HUDEP-2 (cell line): ENCODE measurements around the gene ATF4.

Experiments
- DNase-seq, 76 experiments: peaks; one replicate each; lab custom pipeline; 2025; ENCODE audit not compliant: unreplicated experiment in 76 of 76; lab: John Stamatoyannopoulos, UW

The ATF4 gene

DNA sequence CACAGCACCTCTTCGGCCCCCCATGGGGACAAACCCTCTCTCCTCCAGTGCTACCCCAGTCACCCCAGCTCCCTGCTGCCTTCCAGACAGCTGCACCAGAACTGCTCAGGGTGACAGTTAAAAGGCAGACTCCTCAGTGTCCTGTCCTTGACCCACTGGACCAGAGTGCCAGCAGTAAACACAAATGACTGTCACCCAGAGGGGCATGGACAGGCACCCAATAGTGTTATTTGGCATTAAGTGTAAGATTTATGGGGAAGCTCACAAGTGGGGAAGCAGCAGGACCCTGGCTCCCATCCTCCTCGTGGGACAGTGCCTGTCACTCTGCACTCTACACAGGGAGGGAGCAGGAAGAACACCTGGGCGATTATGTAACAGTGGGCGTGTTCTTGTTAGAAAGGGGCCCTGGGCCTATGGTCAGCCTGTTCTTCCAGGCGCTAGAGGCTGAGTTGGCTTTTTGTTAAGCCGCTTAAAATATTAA lies 7.2 kb downstream of the ATF4 start:
- no peak for DNase-seq

DNA sequence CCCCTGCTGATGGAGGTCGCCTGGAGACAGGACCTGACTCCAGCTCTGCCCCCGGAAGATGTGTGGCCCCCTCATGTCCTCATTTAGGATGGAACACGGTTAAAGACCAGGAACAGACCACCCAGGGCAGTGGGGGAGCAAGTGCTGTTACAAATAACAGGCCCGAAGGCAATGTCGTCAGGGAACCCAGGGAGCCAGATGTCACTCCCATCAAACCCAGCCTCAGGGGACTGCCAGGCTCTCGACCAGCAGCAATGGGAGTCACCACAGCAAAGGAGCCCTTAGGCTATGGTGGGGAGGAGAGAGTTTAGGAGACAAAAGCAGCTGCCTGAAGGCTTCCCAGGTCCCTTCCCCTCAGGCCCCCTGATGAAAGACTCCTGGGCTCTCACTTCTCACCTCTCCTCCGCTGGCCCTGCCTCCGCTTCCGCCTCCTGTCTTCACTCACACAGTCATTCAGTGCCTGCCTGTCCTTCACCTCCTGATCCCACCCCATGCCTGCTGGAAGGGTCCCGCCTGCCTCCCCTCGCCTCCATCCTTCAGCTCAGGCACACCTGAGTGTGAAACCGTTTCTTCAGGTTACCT lies 7.8 kb downstream of the ATF4 start:
- no peak for DNase-seq

DNA sequence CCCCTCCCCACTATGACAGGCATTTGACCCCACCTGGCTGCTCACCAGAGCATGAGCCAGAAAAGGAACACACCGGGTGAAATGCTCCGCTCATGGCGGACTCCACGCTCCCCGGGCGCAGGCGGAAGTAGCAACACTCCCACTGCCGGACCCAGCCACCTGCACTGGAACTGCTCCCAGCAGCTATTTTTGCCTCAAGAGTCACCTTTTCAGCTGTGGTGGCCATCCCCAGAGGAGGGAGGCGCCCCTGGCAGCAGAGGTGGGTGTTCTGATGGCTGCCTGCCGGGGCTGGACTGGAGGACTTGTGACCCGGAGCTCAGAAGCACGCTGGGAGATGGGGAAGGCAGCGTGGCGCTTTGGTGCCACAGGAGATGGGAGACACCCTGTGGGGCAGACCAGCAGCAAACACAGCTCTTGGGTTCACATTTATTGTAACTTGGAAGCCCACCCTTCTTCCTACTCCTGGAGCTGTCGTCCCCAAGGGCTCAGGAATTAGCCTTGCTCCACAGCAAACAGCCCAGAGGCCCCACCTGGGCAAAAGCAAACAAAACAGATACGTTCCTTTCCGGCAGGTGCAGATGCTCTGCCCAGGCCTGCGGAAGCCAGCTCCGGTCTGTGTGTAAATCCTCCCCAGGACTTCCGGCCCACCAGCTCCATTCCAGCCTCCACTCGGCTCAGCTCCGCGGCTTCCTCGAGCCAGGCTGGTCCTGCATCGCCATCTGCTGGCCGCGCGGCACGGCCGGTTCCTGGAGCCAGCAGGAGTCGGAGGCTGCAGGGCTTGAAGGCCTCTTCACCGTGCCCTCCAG lies 8.5 kb downstream of the ATF4 start:
- DNase-seq = peak in 71 of 76 experiments; percentile 29 to 89 (median 74)

DNA sequence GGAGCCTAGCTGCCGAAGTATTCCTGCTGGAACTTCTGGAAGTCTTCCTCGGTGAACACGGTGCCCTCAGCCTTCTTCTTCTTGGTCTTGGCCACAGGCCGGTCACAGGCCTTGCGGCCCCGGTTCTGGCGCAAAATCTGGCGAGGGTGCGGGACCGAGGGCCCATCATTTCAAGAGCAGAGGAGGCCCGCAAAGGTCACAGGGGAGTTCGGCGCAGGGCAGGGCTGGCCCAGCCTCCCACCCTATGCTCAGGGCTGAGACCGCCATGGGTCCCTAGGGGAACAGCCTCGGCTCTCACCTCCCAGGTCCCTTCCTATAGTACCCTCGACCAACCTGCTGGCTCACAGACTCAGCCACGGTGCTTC lies 9.1 kb downstream of the ATF4 start:
- DNase-seq = no peak

DNA sequence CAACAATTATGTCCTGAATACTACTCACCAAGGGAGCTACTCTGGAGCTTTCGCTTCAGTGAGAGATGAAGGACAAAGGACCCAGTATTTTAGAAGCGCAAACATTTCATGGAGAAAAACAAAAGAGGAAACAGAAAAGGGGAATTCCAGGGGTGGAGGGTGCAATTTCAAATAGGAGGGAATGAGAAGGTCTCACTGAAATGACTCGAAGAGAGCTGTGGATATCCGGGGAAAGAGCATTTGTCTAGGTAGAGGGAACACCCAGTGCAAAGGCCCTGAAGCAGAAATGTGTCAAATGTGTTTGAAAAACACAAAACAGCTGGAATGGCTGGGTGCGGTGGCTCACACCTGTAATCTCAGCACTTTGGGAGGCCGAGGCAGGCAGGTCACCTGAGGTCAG lies 9.8 kb downstream of the ATF4 start:
- DNase-seq = no peak

DNA sequence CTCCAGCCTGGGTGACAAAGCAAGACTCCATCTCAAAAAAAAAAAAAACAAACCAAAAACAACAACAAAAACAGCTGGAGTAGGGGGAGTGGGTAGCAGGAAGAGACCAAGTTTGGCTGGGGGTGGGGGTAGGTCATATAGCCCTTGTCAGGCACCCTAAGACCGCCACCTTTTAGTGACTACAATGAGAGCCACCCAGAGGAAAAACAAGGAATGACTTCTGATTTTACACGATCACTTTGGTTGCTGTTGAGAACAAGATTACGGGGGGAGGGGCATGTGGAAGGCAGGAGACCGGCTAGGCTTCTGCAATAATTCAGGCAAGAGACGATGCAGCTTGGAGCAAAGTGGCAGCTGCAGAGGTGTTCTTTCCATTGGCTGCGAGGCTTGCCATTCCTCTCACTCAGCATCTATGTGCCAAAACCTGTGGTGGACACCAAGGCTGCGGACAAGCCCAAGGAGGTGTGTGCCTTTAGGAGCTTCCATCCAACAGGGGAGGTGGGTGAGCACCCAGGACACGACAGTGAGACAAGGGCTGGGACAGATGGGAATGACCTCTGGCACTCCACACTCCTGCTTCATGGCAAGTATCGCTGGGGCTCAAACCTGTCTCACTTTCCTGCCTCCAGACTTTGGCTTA lies 10.4 kb downstream of the ATF4 start:
- DNase-seq = peak in 51 of 76 experiments; percentile 14 to 83 (median 44)

DNA sequence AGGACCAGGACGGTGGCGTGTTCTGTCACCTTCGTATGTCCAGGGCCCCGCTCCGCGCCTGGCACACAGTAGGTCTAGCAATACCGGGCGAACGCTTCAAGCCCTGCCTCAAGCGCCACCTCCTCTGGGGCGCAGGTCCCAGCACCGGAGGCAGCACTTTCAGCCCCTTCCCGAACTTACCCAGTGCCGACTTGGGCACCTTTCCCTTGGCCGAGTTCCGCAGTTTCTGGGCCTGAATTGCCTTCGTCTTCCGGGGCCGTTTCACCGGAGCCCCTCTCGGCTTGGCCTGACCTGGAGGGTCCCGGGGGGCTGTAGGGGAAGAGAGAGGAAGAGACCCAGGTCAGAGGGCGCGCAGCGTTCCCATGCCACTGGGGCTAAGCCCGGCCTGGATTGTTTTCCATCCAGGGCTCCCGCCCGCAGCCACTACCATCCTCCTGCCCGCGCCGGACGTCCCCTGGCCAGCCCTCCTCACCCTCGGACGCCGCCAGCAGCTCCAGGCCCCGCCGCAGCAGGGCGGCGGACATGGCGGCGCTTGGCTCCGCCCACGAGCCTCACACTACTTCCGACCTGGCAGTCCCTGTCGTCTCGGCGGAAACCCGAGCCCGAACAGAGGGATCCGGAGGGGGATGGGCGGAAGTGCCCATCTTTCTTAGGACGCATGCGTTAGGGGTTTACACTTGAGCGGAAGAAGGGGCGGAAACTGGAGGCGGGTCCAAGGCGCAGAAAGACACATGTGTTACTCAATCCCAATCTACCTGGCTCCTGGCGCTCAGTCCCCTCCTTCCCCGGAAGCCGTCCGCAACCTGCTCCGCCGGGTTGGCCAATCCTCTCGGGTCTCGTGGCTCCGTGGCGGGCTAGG lies 12.1 kb downstream of the ATF4 start, which contains the start of gene RPS19BP1:
RPS19BP1 (minus strand) TSS at position 534 of the 859 bp plus-strand sequence; CDS start at position 524, 10 bp downstream.
- DNase-seq = peak in 75 of 76 experiments; percentile 93 to 100 (median 99)

DNA sequence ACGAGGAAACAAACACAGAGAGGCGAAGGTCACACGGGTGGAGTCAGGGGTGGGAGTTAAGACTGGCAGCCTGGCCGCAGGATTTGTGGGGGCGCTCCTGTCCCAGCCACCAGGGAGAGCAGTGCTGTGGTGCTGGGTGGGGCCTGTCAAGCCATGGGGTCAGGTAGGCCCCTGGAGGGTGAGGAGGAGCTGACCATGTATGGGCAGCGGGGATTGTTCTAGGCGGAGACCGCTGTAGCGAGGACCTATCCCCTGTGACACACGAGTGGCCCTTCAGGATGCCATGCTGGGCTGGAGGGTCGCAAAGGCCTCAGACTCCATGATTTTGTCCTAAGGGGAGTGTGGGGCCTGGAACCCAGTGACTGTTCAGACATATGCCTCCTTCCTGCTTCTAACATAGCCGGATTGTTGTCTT lies 13.7 kb downstream of the ATF4 start:
- no peak for DNase-seq

DNA sequence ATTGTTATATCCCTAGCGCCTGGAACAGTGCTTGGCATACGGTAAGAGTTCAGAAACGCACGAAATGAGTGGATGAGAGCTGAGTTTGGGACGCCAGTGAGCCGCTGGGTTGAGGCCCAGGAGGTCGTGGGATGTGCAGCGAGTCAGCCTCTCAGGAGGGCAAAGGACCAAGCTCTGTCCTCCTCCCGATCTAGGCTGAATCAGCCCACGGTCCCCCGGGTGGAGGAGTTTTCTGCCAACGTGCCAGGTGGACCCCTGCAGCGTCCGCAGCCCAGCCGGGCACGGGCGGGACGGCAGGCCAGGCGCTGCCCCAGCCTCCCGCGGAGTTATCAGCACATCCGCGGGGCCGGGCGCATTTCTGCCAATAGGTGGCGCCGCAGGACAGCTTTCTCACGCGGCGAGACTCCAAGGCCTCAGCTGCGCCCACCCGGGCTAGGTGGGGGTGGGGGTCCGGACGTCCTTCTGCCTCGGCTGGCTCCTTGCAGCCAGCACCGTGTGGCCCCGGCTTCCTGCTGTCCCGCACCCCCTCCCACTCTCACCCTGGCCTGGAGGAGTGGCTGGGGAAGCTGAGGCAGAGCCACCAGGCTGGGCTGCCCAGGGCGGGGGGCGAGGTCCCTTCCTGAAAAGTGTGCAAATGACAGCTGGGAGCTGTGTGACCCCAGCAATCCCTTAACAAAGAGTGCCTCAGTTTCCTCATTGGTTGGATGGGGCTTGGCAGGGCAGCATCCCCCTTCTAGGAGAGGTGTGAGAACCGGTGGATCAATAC lies 14.4 kb downstream of the ATF4 start:
- DNase-seq = peak in 58 of 76 experiments; percentile 19 to 77 (median 58)

DNA sequence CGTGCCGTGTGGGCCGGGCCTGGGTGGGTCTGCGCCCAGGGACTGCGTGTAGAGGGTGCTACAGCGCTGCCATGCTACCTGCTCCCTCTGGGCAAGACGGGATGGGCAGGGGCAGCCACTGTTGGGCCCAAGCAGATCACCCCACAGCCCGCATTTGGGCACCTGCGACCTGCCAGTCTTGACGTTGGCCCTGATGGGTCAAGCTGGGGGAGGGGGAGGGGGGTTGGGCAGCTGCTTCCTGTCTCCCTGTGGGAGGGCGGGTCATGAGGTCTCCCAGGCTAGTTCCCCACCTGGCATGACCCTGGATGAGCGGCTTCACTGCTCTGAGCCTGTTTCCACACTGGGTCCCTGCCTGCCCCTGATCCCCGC lies 15.0 kb downstream of the ATF4 start:
- DNase-seq = no peak

DNA sequence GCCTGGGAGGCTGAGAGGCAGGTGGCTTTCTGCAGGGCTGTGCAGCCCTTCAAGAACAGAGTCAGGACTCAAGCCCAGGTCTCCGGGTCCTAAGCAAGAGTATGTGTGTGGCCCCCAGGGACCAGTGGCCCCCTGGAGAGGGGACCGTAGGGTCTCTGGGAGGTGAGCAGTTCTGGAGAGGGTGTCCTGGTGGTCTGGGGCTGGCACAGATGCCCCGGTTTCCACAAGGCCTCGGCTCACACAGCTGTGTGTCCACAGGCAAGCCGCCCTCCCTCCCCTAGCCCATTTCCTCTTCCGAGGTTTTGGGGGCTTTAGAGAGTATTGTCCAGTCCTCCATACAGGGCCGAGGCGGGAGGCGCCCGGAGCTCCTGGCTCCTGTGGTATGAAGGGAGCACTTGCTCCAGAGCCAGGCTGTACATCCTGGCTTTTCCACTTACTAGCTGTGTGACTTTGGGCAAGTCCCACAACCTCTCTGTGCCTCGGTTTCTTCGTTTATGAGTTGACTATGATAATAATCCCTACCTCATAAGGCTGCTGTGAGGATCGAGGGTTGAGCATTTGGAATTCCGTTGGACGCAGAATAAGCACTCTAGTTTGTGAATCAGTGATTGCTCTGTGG lies 15.6 kb downstream of the ATF4 start:
- DNase-seq = no peak

DNA sequence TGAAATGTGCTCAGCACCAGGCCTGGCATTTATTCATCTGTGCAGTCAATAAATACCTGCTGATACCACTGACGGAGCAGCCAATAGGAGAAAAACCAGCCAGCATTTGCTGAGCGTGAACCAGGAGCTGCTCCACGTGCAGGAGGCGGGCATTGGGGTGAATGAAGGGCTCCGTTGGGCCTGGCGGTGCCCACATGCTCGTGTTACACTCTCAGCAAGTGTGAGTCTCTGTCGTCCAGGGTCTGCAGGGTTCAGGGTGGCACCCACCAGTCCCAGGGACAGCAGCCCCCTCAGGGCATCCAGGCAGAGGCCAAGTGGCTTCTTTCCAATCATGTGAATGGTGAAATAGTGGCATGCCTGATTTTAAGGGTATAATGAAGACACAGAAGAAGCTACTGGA lies 16.3 kb downstream of the ATF4 start:
- no peak for DNase-seq

DNA sequence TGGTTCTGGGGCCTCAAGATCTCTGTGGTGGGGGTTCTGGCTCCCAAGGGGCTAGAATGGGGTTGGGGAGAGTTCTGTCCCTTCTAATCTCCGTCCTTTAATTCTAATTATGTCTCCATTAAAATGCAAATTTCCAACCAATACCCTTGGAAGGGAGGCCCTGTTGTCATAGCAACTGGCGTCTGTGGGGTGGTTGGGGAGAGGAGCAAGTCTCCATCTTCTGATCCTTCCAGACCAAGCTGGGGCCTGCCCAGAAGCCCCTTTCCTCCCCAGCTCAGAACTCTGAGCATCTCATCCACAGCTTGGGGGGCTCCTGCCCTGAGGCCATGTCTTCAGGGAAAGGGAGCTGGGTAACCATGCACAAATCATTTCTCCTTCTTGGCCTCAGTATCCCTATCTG lies 17.6 kb downstream of the ATF4 start:
- DNase-seq = no peak

DNA sequence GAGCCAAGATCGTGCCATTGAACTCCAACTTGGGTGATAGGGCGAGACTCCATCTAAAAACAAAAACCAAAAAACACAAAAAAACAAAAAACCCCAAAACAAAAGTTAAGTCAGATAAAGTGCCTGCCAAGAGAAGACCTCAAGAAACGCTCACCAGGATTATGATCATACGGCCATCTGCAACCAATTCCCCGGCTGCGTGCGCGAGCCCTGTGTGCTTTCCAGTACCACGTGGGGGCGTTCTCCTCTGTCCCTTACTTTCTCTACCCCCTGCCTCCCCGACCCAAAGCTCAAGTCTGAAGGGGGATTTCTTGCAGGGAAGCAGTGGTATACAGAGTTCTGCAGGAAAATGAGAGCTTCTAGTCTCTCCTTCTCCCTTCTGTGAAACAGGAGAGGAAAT lies 22.7 kb downstream of the ATF4 start:
- peak in 19 of 76 experiments; percentile 12 to 45 (median 21) for DNase-seq

DNA sequence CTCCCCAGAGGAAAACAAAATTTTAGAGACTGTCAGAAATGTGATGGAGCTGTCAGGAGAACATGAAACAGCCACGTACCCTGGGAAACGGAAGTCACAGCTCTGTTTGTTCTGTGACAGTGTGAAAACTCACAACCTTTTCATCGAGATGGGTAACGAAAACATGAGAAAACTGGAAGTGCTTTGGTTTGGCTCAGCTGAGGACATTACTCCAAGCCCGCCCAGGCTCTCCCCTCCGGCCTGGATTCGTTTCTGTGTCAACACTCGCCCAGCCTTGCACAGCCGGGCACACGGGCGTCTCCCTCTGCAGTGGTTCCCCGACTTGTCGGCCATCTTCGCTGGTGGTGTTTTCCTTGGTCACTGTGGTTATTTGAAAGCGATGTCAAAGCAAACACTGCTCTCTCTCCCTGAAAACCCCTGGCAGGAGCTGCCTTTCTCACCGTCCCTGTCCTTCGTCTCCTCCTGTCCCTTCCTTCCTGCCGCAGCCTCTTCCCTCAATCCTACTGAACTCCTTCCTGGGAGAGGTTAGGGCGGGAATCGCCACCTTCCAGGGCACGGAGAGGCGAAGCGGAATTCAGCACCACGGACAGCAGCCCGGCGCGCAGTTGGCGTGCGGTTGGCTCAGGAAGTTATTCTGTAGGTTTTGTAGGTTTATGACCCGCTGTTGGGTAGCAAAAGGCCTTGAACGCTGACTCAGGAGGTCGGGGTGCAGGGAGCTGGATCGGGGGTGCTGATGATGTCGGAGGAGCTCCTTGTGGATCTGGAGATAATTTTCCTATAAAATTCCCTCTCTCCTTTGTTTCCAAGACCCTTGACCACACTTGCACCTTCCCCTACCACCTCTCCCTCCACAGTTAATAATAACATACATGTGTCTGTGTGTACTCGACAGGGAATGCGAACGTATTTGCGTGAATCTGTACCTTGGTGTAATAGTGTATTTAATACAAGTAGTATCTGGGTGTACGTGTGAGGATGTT lies 25.3 kb downstream of the ATF4 start:
- peak in 20 of 76 experiments; percentile 10 to 47 (median 22) for DNase-seq

DNA sequence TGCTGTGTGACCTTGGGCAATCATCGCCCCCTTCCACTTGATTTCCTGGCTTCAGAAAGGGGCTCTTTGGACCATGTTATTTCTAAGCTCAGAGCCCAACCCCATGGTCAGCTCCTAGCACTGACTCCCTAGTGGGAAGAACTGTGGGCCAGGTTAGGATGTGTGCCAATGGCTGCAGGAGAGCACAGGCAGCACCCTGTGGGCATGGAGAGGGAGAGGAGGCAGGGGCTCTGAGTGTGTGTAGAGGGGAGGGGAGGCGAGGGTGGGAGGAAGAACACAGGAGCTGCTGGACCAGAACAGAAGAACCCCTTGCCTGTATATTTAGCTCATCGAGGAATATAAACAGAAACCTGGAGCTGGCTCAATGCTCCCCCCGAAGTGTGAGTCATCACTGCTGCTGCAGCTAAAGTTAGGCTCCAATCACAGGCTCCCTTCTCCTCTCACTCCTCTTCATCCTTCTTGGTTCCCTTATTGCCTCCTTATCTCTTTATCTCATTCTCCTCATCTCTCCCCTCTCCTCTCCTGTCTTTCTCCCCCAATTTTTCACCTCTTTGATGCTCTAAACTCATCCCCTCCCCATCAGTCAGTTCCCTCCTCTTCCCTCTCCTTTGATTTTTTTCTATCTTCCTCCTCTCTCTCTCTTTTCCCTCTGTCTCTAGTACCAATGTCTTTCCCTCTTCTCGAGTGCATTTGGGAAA lies 26.7 kb downstream of the ATF4 start:
- no peak for DNase-seq

DNA sequence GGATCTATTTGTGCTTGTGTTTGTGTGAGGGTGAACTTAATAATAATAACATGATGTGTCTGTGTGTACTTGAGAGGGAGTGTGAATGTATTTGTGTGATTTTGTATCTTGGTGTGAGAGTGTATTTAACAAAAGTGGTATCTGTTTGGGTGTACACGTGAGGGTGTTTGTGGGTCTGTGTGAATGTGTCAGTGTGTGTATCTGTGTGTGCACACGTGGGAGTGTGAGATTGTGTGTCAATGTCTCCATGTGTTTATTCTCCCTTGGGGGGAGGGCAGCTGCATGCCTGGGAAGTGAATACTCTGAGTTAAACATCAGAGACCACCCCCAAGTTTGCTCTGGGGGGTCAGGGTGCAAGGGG lies 27.2 kb downstream of the ATF4 start:
- no peak for DNase-seq

DNA sequence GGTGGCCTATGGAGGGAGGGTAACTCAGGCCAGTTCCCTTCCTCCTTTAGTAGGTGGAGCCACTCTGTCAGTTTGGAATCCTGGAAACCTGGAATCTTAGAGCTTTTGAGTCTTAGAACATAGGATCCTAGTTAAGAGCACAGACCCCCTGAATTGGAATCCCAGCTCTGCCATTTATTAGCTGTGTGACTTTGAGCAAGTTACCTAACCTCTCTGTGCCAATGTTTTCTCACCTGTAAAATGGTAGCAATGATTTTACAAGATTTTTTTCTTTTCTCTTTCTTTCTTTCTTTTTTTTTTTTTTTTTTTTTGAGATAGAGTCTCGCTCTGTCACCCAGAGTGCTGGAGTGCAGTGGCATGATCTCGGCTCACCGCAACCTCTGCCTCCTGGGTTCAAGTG lies 33.1 kb downstream of the ATF4 start:
- DNase-seq = no peak
